ENCODE data around the gene SEPTIN11. TPM values are rescaled to one million over a fixed set of nuclear protein-coding genes. Genes with fewer than 3 reads are reported as not detected.

The SEPTIN11 gene
- total and polyA plus RNA-seq, 9 of the 15 experiments (the other 6 are each of a cell fraction or from before 2014, with no cell fraction given) = 25.7 to 142 (median 84.3) TPM

GRCh38 chr4:76997532-76997931 is 48.0 kb downstream of the SEPTIN11 start:
- Histone ChIP-seq H3K36me3 (ENCODE audit: control insufficient read depth, insufficient read depth, low read length) (peaks cover 54% of the 10 kb centered on the region; the same call in 2 of the 3 replicates), H3K9ac (ENCODE audit: insufficient read depth in 1 of 2, low read depth in 2 of 2, low read length in 2 of 2) (no peak overlapping the region), H3K27ac (ENCODE audit: extremely low read depth, low read depth, low read length) (no peak overlapping the region), H3K4me3 (no peak overlapping the region), H2AFZ (ENCODE audit: low read depth, low read length) (no peak overlapping the region), H3K27me3 (ENCODE audit: control insufficient read depth in 2 of 2, insufficient read depth in 2 of 2, low read length in 2 of 2) (no peaks in the 10 kb centered on the region), H3K4me1 (replicated peaks in 1 of 2; ENCODE audit: control insufficient read depth in 2 of 2, insufficient read depth in 2 of 2, low read length in 2 of 2) (no peaks in the 10 kb centered on the region), H4K20me1 (replicated peaks; ENCODE audit: control insufficient read depth, insufficient read depth, low read length) (no peaks in the 10 kb centered on the region), H3K9me1 (ENCODE audit: control insufficient read depth, insufficient read depth, low read length) (peaks cover 3% of the 10 kb centered on the region), H3K4me2 (ENCODE audit: insufficient read depth, low read length) (no peak overlapping the region), H3K79me2 (ENCODE audit: control insufficient read depth, insufficient read depth, low read length) (0 out of 3 replicates have a peak, but pooled peaks cover 8% of the 10 kb centered on the region), H3K9me3 (replicated peaks; ENCODE audit: control insufficient read depth, insufficient read depth, low read depth, low read length) (no peaks in the 10 kb centered on the region)
- ChIA-PET CTCF (ENCODE audit: low intra/inter-chr PET ratio) (no interaction called here), POLR2A (no interaction called here)
- DNase-seq (ENCODE audit: extremely low read depth in 1 of 4, low spot score in 3 of 4) = no peak
- WGBS (ENCODE audit: insufficient coverage, low coverage, missing lambda C conversion rate) = 96% methylated on average over 5 of the region's 5 CpGs
- in situ Hi-C loops (cut with MboI) (no loop called here), intact Hi-C loops (cut with micrococcal nuclease) (no loop called here)
- no peak for ATAC-seq
- BruUV-seq (replicated peaks) = no TSS peak
- no peak for TF ChIP-seq CBX8 (IDR thresholded peaks at IDR 0.05; ENCODE audit: borderline replicate concordance, extremely low read depth, low read depth, low read length, poor library complexity, severe bottlenecking)
- no peak for TF ChIP-seq NR4A1 (CRISPR knock-in tag; IDR thresholded peaks at IDR 0.05)
- no peak for TF ChIP-seq NR4A1 (tag; IDR thresholded peaks at IDR 0.05)
- no peak for TF ChIP-seq NEUROD1 (IDR thresholded peaks at IDR 0.05; ENCODE audit: borderline replicate concordance, low read depth, low read length, partially characterized antibody)
- no peak for TF ChIP-seq CHD7 (IDR thresholded peaks at IDR 0.05; ENCODE audit: low read depth, low read length)
- no peak for FAIRE-seq
